Fibroblast of the conjunctiva (primary cell): ENCODE measurements around the gene CDNF.
"Not testable (repeated sequence)": the region's sequence is repeated elsewhere in the genome, so short reads cannot be mapped to it uniquely, and the experiment has no call there.

Source experiments
- DNase-seq: peaks from one replicate; pipeline ENCODE4 v3.0.0-alpha.2; 2010; ENCODE audit warnings: low read depth

The CDNF gene

DNA sequence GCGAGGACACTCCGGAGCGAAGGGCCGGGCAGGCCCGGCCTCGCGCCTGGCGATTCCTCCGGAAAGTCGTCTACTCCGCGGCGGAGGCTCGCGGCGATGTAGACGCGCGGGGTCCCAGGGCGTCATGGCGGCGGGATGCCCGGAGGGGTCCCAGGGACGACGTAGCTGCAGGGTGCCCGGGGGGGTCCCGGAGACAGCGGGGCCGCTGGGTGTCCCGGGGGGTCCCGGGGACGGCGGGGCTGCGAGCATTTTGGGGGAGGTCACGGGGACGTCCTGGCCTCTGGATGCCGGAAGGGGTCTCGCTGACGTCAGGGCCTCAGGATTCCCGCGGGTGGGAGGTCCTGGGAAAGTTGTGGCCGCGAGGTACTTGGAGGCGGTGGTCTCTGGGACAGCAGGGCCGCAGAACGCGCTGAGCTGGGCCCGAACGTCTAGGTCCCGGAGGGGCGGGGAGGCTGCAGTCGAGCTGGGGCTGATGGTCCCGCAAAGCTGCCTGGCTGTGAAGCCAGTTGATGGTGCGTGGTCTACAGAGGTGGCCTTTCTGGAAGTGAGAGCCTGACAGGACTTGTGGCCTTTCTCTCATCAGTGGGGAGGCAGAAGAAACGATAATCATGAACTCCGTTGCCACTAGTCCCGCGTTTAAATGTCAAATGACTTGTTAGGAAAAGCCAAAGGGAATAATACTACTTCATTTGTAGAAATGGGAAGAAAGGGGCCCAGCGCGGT lies 906 bp upstream of the CDNF start:
- DNase-seq, result no peak

DNA sequence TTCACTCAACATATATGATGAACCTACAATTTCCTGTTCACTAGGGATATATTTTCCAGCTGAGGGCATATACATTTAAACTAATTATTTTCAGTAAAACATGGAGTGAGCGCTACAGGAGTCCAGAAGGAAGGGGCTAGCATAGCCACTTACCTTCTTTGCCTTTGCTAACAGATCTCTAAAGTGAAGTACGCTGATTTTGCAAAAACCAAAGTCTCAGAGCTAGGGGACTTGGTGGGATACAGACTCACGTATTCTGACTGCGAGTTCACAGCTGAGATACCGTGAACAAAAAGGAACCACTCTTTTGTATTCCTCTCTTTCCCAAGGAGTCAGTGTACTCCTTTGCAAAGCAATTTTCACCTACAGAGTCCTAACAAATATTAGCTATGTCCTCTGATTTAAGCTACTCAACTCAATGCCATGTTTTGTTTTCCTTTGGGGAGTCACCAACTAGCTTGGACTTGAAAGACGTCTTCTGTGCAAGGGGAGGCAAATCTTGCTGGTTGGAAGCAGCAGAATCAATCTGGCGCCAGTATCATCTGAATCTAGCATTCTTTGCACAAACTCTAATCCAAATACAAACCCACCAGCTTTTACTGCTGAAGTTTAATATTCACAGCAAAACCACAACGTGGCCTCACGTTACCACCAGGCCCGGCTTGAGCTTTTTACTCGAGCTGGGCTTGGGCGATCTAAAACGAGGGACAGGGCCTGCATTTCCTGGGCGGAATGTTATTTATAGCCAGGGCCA lies 657 bp downstream of the CDNF start:
- DNase-seq, result no peak

DNA sequence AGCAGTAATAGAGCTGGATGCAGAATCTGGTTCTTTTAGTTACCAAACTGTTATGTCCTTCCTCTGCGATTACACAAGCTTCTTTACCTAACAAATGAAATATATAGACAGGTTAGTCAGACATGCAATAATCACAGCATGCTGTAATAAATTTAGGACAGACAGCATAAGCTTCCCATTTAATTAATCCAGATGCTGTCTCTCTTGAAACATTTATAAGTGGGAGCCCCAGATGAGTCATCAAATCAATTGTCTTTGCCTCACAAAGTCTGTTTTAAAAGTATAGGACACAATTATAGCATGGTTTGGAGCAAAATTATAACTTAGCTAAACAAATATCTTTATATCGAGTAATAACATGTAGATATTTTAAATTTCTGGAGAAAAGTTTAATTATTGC lies 1.6 kb downstream of the CDNF start:
- no peak for DNase-seq

DNA sequence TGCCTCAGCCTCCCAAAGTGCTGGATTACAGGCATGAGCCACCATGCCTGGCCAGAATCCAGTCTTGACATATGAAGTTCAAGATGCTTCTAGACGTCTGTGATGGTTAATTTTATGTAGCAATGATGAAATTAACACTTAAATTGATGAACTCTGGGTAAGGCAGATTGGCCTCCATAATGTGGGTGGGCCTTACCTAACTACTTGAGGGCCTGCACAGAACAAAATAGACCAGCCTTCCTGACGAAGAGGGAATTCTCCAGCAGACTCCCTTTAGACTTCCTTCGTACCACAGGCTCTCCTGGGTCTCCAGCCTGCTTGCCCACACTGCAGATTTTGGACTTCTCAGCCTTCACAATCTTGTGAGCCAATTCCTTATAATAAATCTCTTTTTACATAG lies 4.7 kb downstream of the CDNF start:
- DNase-seq, result no peak

DNA sequence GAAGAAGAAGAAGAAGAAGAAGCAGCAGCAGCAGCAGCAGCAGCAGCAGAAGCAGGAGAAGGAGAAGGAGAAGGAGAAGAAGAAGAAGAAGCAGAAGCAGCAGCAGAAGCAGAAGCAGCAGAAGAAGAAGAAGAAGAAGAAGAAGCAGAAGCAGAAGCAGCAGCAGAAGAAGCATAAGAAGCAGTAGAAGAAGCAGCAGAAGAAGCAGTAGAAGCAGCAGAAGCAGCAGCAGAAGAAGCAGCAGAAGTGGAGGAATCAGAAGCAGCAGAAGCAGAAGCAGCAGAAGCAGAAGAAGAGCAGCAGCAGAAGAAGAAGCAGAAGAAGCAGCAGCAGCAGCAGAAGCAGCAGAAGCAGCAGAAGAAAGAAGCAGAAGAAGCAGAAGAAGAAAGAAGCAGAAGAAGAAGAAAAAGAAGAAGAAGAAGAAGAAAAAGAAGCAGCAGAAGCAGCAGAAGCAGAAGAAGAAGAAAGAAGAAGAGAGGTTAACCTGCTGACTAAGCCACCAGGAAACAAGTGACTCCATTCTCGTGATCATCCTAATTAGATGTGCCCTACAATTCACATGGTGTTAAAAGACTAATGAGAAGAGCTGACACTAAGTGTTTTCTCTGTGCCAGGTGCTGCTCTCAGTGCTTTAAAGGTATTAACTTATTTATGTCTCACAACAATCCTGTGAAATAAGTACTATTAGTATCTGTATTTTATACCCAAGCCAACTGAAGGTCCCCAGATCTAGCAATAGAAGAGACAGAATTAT lies 11.6 kb downstream of the CDNF start:
- DNase-seq, result no peak

DNA sequence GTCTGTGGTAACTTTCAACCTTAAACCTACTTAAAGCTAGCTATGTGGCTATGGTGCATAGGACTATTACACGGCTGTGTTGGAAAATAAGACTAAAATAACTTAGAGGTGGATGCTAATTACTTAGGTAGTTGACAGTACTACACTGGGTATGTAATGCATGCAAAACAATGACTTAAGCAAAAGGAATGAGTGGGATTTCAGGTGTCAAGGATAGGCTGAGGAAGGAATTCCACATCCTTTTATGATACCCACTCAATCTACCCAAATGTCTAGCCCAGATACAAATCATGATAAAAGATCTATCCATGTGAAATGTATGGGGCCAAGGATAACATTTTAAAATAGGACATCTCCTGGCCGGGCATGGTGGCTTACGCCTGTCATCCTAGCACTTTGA lies 13.9 kb downstream of the CDNF start:
- no peak for DNase-seq

DNA sequence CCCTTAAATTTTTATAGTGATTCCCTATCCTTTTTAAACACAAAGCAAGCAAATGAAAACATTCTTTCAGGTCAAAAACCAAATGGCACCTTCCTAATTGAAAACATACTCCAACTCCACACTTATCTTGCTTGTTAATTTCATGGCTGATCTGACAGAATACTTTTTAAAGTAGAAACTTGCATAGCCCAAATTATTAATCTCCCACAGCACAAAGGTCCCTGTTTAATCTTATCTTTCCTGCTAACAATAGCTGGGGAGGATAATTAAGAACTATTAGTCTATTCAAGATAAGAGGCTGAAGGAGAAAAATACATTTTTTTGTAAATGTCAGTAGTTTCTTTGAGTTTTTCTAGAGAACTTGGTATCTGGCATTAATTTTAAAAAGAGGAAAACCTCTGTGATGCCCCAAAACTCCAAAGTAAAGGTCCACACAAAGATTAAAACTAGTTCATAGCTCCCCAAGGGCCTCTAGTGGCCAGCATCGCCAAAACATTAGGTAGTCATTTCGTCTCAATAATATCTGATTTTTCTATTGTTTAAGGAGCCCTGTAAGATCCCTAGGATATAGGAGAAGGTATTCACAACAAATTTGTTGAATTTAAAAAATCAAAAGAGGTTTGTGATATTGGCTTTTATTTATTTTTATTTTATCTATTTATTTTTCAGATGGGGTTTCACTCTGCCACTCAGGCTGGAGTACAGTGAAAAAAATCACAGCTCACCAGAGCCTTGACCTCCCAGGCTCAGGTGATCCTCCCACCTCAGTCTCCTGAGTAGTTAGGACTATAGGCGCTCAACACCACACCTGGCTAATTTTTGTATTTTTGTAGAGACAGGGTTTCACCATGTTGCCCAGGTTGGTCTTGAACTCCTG lies 14.7 kb downstream of the CDNF start:
- peak; percentile 31 for DNase-seq

DNA sequence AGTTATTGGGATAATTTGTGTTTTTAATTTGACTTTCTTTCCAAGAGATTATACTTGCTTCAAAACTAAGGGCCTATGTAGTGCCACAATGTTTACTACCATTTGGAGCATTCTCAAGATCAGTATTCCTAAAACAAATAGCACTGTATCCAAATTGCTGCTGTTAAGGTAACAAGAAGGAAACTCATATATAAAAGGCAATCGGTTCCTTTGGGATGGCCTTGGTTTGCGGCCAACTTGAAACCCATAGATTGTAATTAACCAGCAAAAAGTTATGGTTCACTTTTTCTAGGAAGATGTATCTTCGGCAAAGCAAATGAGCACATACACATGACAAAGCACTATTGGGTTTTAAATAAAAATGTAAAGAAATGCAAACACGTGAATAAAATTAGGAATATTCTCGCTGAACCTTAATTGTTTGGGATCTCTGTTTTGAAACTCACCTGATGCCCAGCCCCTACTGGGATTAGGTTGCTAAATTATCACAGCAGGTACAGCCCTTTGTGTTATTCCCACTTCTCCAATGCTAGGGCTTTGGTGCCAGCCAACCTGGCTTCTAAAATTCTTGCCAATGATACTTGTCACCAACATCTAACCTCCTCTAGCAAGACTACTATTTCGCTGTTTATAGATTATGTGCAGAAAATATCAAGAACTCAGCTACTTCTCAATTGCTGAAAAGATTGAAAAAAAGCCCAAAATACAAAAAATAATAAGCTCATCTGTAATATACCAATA lies 16.0 kb downstream of the CDNF start:
- DNase-seq, result no peak

DNA sequence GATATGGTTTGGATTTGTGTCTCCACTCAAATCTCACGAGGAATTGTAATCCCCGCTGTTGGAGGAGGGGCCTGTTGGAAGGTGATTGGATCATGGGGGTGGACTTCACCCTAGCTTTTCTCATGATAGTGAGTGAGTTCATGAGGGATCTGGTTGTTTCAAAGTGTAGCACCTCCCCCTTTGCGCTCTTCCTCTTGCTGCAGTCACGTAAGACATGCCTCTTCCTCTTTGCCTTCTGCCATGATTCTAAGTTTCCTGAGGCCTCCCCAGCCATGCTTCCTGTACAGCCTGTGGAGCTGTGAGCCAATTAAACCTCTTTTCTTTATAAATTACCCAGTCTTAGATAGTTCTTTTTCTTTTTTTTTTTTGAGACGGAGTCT lies 17.1 kb downstream of the CDNF start:
- no peak for DNase-seq

DNA sequence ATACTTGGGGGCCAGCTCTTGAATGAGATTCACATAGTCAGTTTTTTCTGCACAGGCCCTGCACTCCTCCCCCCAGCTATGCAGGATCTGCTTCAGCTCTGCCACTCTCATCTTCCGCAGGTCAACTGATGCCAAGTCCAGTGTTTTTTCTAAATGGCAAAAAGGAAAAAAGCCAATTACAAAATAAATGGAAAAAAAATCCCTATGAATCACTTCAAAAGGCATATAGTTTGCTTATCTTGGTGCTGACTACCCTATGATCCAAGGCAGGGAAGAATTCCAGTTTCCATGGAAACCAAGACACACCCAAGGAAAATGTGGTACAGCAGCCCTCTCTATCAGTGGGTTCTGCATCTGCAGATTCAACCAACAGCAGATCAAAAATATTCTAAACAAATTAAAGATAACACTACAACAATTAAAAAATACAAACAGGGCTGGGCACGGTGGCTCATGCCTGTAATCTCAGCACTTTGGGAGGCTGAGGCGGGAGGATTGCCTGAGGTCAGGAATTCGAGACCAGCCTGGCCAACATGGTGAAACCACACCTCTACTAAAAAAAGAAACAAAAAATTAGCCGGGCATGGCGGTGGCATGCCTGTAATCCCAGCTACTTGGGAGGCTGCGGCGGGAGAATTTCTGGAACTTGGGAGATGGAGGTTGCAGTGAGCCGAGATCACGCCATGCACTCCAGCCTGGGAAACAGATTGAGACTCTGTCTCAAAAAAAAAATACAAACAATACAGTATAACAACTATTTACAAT lies 17.6 kb downstream of the CDNF start:
- DNase-seq, result peak; percentile 63

DNA sequence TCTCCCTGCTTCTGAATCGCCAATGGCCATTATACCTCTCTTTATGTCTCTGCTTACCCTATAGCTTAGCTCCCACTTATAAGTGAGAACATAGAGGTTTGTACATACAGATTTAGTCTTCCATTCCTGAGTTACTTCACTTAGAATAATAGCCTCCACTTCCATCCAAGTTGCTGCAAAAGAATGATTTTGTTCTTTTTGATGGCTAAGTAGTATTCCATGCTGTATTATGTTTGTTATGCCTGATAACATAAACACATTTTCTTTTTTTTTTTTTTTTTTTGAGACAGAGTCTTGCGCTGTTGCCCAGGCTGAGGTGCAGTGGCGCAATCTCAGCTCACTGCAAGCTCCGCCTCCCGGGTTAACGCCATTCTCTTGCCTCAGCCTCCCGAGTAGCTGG lies 21.1 kb downstream of the CDNF start:
- DNase-seq, result not testable (repeated sequence)

DNA sequence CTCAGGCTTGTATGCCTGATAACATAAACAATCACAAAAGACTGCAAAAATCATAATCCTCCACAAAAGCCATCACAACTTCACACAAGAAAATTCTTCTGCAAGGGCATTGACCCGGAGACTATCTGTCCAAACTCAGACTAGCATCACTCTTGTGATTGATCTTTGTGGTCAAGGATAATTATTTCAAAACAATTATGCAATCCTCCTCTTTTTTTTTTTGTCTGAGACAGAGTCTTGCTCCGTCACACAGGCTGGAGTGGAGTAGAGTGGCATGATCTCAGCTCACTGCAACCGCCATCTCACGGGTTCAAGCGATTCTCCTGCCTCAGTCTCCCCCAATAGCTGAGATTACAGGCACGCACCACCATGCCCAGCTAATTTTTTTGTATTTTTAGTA lies 22.2 kb downstream of the CDNF start:
- DNase-seq, result no peak

DNA sequence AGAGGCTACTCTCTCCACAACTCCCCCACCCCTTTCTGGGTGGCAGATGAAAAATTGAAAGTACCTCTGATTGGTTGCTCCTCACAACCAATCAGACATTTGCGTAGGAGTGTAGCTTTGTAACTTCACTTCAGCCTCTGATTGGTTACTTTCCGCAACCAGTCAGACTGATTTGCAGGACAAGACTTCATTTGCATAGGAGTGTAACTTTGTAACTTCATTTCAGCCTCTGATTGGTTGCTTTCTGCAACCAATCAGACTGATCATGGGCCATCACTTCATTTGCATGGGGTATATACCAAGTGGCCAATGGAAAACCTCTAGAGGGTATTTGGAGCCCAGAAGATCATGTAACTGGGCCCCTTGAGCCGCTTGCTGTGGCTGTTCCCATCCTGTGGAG lies 25.6 kb downstream of the CDNF start:
- DNase-seq, result no peak

DNA sequence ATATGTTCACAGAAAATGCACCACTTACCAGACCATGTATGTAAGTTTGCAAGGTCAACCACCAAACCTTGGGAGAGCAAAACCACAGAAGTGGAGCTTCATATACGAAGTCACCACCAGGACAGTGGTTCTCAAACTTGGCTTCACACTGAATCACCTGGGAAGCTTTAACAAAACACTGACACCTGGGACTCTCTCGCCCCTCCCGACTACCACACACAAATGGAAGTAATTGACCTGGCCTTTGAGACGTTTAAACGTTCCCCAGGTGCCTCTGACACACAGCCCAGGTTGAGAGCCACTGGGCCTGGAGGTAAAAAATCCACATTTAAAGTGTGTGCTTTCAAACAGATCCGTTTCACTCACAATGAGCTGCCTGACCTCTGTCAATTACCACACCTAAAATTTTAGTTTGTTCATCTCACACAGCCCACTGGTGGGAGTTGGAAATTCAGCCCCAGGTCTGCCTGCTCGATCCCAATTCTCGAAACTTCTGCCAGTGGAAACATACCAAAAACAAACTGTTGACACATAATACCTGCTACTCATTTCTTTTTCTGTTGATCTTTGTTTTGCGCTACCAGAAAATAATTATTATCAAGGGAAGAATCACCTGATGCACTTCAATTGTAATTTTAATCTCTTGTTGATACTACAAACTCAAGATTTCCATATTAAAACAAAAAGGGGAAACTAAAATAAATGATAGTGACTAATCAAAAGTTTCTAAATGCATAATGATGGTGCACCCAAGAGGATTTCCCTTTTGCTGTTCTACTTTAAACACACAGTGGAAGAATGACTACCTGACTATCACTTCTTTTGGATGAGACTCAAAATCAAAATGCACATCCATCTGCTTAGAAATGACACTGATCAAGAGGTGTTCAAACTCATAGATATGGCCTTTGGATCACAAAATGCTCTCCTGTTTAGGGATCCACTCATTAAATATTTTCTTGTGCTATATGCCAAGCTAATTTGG lies 26.6 kb downstream of the CDNF start:
- no peak for DNase-seq

DNA sequence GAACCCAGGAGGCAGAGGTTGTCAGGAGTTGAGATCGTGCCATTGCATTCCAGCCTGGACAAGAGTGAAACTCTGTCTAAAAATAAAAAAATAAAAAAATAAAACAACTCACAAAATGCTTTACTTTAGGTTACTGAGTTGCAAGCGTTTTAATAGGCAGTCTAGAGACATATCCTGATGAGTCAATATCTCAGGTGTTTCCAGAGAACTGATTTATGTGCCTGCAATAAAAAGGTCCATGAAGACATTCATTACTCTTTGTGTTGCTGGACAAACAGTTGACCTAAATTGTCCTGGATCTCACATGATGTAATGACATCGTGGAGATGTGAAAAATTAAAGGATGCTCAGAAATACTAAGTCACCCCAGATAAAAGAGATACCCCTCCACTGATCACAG lies 31.5 kb downstream of the CDNF start:
- DNase-seq, result no peak

DNA sequence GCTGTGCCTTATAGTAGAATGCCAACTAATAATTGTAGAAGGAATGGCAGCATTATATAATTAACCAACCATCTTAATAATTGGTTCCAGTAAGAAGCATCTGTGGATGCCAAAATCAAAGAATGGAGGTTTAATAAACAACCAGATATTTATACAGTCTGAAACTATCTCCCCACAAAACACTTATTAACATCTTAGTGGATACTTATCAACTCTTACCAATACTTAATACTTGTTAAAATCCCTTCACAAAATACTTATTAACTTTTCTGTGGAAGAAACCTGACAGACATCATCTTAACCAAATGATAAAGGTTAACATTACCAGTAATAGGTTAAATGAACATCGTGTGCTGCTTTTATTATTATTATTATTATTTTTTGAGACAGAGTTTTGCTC lies 34.0 kb downstream of the CDNF start:
- DNase-seq, result no peak

DNA sequence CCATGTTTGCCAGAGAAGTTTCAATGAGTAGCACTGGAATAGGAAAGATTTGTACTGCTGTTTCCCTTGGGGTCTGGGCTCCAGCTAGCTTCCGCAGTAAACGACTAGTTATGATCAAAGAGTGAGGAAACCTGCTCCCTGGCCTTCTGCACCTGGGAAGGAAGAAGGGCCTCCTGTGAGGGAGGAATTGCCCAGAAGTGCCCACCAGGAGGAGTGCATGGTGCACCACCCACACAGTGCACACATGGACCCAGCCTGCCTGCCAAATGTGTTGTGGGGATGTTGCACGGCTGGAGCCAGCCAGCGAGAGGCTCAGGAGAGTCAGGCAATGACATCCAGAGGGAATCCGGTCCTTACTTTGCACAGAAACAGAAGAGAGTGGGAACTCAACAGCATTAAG lies 36.1 kb downstream of the CDNF start:
- no peak for DNase-seq

DNA sequence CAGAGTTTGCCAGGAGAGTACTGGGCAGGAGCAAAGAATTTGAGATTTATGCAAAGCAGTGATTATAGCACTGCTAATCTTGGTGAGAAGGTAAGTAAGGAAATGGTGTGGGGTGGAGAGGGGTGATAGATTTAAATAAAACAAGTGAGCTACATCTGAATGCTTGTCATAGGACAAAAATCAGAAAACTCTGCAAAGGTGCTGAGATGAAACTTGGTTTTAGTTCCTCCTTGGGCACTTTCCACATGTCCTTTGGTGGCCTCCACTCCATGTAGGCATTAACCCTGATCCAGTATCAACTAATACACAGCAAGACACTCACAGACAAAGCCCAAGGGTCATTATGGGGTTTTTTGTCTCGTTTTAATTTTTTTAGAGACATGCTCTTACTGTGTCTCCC lies 37.4 kb downstream of the CDNF start:
- no peak for DNase-seq

DNA sequence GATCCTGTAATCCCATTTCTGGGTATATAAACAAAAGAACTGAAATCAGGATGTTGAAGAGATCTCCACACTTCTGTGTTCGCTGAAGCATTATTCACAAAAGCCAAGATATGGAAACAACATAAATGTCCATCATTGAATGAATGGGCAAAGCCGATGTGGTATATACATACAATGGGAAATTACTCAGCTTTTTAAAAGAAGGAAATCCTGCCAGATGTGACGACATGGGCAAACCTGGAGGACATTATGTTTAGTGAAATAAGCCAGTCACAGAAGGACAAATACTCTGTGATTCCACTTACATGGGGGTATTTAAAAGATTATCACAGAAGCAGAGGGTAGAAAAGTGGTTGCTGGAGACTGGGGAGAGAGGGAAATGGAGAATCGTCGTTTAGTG lies 39.2 kb downstream of the CDNF start:
- DNase-seq, result no peak
